Activated CD4-positive, alpha-beta T cell treated with anti-CD3 and anti-CD28 coated beads, Interleukin-2, amount 50 U/mL, for 1 hour (primary cell): ENCODE measurements around the gene RABAC1.
"Not testable (repeated sequence)": the region's sequence is repeated elsewhere in the genome, so short reads cannot be mapped to it uniquely, and the experiment has no call there.

Experiments used
- DNase-seq: peaks from one replicate; pipeline ENCODE4 v3.0.0-alpha.2; 2020

Gene RABAC1

GRCh38 chr19:41944336-41944735 is 14.8 kb downstream of the RABAC1 start:
- no peak for DNase-seq

- DNase-seq: no peak
Measured at GRCh38 chr19:41941410-41942202, 17.5 kb downstream of the RABAC1 start.

GRCh38 chr19:41940731-41941409 is 18.3 kb downstream of the RABAC1 start:
- DNase-seq: no peak

GRCh38 chr19:41939861-41940730 is 19.0 kb downstream of the RABAC1 start:
- DNase-seq: peak; percentile 61

- DNase-seq: not testable (repeated sequence)
Measured at GRCh38 chr19:41939209-41939608, 19.9 kb downstream of the RABAC1 start.

GRCh38 chr19:41937525-41938468 is 21.3 kb downstream of the RABAC1 start:
- no peak for DNase-seq

- no peak for DNase-seq
Measured at GRCh38 chr19:41936961-41937360, 22.2 kb downstream of the RABAC1 start.

- DNase-seq: no peak
Measured at GRCh38 chr19:41936416-41936850, 22.7 kb downstream of the RABAC1 start.

- DNase-seq: no peak
Measured at GRCh38 chr19:41935760-41936415, 23.2 kb downstream of the RABAC1 start.

GRCh38 chr19:41934849-41935374 is 24.2 kb downstream of the RABAC1 start:
- DNase-seq: peak; percentile 75

- no peak for DNase-seq
Measured at GRCh38 chr19:41933693-41934426, 25.3 kb downstream of the RABAC1 start.

GRCh38 chr19:41932720-41933332 is 26.3 kb downstream of the RABAC1 start:
- DNase-seq: no peak

GRCh38 chr19:41932259-41932719 is 26.8 kb downstream of the RABAC1 start:
- DNase-seq: no peak

- DNase-seq: no peak
Measured at GRCh38 chr19:41930926-41931592, 28.1 kb downstream of the RABAC1 start.

GRCh38 chr19:41930322-41930722 is 28.8 kb downstream of the RABAC1 start:
- no peak for DNase-seq

GRCh38 chr19:41929536-41930071 is 29.5 kb downstream of the RABAC1 start:
- no peak for DNase-seq

GRCh38 chr19:41928754-41929535 is 30.2 kb downstream of the RABAC1 start:
- DNase-seq: no peak

GRCh38 chr19:41928221-41928683 is 30.9 kb downstream of the RABAC1 start, which contains the start of gene ERFL:
Gene ERFL, minus strand, starts transcription at chr19:41928449. Its CDS starts 15,530 bp downstream, at chr19:41912919.
- DNase-seq: no peak
